NCI-H146 (cell line): ENCODE results near the gene LSS.
A peak's percentile ranks its signal among the peaks of the same experiment; 100 is the strongest.

Experiments
- DNase-seq: peaks from one replicate; lab custom pipeline; 2025; lab: John Stamatoyannopoulos, UW

Gene LSS

GRCh38 chr21:46168659-46169386 lies 59.8 kb downstream of the LSS start:
- DNase-seq, result no peak

- no peak for DNase-seq
These were observed 60.3 kb downstream of the LSS start for GRCh38 chr21:46168238-46168637.

- DNase-seq, result no peak
These were observed 63.5 kb downstream of the LSS start for GRCh38 chr21:46165098-46165497.

GRCh38 chr21:46163380-46163779 lies 65.2 kb downstream of the LSS start:
- no peak for DNase-seq

- DNase-seq, result no peak
These were observed 66.7 kb downstream of the LSS start for GRCh38 chr21:46161633-46162592.

GRCh38 chr21:46160907-46161632 lies 67.5 kb downstream of the LSS start:
- DNase-seq, result peak; percentile 21

GRCh38 chr21:46160657-46160906 lies 68.0 kb downstream of the LSS start:
- DNase-seq, result no peak

GRCh38 chr21:46159841-46160656 lies 68.5 kb downstream of the LSS start:
- DNase-seq, result no peak

- DNase-seq, result no peak
These were observed 69.2 kb downstream of the LSS start for GRCh38 chr21:46159390-46159789.

- no peak for DNase-seq
These were observed 69.8 kb downstream of the LSS start for GRCh38 chr21:46158666-46159300.

- DNase-seq, result no peak
These were observed 70.6 kb downstream of the LSS start for GRCh38 chr21:46157987-46158451.

- no peak for DNase-seq
These were observed 71.1 kb downstream of the LSS start for GRCh38 chr21:46157396-46157986.

GRCh38 chr21:46156678-46157077 lies 71.9 kb downstream of the LSS start:
- DNase-seq, result no peak

- DNase-seq, result no peak
These were observed 72.3 kb downstream of the LSS start for GRCh38 chr21:46156378-46156645.

- DNase-seq, result no peak
These were observed 72.8 kb downstream of the LSS start, which contains the start of gene FTCD for GRCh38 chr21:46155514-46156377. Gene FTCD (minus strand): TSS chr21:46155579. CDS start chr21:46155523, 56 bp downstream.

GRCh38 chr21:46154955-46155513 lies 73.5 kb downstream of the LSS start:
- no peak for DNase-seq

- no peak for DNase-seq
These were observed 74.2 kb downstream of the LSS start for GRCh38 chr21:46154155-46154954.

- DNase-seq, result no peak
These were observed 75.1 kb downstream of the LSS start for GRCh38 chr21:46153247-46154154.
